Fibroblast of lung (primary cell): ENCODE data around the gene SSH2. TPM values are rescaled to one million over a fixed set of nuclear protein-coding genes. Genes with fewer than 3 reads are reported as not detected.

ENCODE experiments used
- DNase-seq, 2 donors: peaks; one replicate each; pipeline versions ENCODE4 v3.0.0 to v3.0.0-alpha.2; 2010; ENCODE audit warnings: low read depth in 2 of 2
- H2AFZ ChIP-seq: 2 replicates; pipeline ENCODE4 v1.5.1; 2012; ENCODE audit warnings: low read length, control low read depth, inconsistent platforms
- H3K27ac ChIP-seq: 2 replicates; pipeline ENCODE4 v1.5.1; 2011; ENCODE audit warnings: low read length, control low read depth; ENCODE audit not compliant: insufficient read depth
- H3K27me3 ChIP-seq: 2 replicates; pipeline ENCODE4 v1.5.1; 2011; ENCODE audit warnings: mild to moderate bottlenecking, low read length; ENCODE audit not compliant: control insufficient read depth, insufficient read depth
- H3K36me3 ChIP-seq: 2 replicates; pipeline ENCODE4 v1.5.1; 2011; ENCODE audit warnings: low read length; ENCODE audit not compliant: control insufficient read depth, insufficient read depth
- H3K4me1 ChIP-seq: 2 replicates; pipeline ENCODE4 v1.5.1; 2011; ENCODE audit warnings: low read length; ENCODE audit not compliant: control insufficient read depth, insufficient read depth; ENCODE audit errors: extremely low read depth
- H3K4me2 ChIP-seq: 2 replicates; pipeline ENCODE4 v1.5.1; 2011; ENCODE audit warnings: low read length, control low read depth; ENCODE audit not compliant: insufficient read depth; ENCODE audit errors: extremely low read depth
- H3K4me3 ChIP-seq, 4 experiments: fragments of 200-600 bp in 1 of 4; sonication (generic) in 1 of 4; replicated peaks in 1 of 4; 2 replicates each; pipeline ENCODE4 v1.5.1; 2011 to 2016; ENCODE audit warnings: low read length in 4 of 4, low read depth in 3 of 4, mild to moderate bottlenecking in 3 of 4, control low read depth in 2 of 4, inconsistent platforms in 1 of 4, mixed read lengths in 1 of 4; ENCODE audit not compliant: insufficient read depth in 1 of 4; ENCODE audit errors: control extremely low read depth in 1 of 4
- H3K79me2 ChIP-seq: 2 replicates; pipeline ENCODE4 v1.5.1; 2012; ENCODE audit warnings: mild to moderate bottlenecking, low read length, inconsistent platforms; ENCODE audit not compliant: control insufficient read depth, insufficient read depth
- H3K9ac ChIP-seq: 2 replicates; pipeline ENCODE4 v1.5.1; 2011; ENCODE audit warnings: mild to moderate bottlenecking, low read length, control low read depth; ENCODE audit not compliant: insufficient read depth
- H3K9me3 ChIP-seq: 2 replicates; pipeline ENCODE4 v1.5.1; 2012; ENCODE audit warnings: low read depth, low read length; ENCODE audit not compliant: control insufficient read depth, insufficient read depth
- H4K20me1 ChIP-seq: 2 replicates; pipeline ENCODE4 v1.5.1; 2011; ENCODE audit warnings: low read length; ENCODE audit not compliant: control insufficient read depth, insufficient read depth; ENCODE audit errors: extremely low read depth
- EZH2 ChIP-seq: IDR thresholded peaks from 2 replicates; pipeline ENCODE4 v1.5.1; 2012; ENCODE audit warnings: low read length, control low read depth, mild to moderate bottlenecking; ENCODE audit errors: missing control alignments
- polyA plus RNA-seq, 2 donors: library from polyadenylated mRNA; depleted of rRNA in 1 of 2; stranded (reverse) in 1 of 2; unstranded in 1 of 2; fragments of >200 nt; gene quantifications; 2 replicates each; pipeline ENCODE4 v1.2.1, GENCODE V29; 2011 to 2012; ENCODE audit warnings: missing spikeins in 1 of 2
- total RNA-seq: library from RNA; depleted of rRNA; stranded (reverse); fragments of >200 nt; gene quantifications from 2 replicates; pipeline ENCODE4 v1.2.1, GENCODE V29; 2014
- TF ChIP-seq, protein P1 (sequence below), 2 donors: IDR thresholded peaks in 1 of 2; conservative IDR thresholded peaks in 1 of 2; 1 replicate in 1 of 2; 2 replicates in 1 of 2; pipeline ENCODE4 v1.5.1; 2011 to 2012; ENCODE audit warnings: low read length in 2 of 2, control low read depth in 1 of 2, inconsistent platforms in 1 of 2, low read depth in 1 of 2, mild to moderate bottlenecking in 1 of 2

SSH2 gene
- total and polyA plus RNA-seq, 2 donors (not counting 1 experiment from before 2014, with no cell fraction given): 21.0 to 30.2 TPM

DNA sequence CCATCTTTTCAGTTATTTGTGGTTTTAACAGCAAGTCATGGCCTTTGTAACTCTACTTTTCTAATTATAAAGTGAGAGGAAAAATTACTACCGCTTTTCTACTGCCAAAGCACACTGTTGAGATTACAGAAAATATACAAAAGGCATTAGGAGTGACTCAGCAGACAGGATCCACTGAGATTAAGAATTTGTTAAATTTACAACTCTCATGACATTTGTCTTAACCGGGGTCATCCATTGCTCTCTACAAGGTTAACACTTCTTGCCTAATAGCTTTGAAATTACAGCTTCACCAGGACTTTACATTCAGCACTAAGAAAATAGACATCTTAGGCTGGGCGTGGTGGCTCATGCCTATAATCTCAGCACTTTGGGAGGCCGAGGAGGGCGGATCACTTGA lies 93.4 kb downstream of the SSH2 start:
- Histone ChIP-seq H3K4me2 (no peak overlapping the region), H3K27ac (no peak overlapping the region), H3K79me2 (no peaks in the 10 kb centered on the region), H4K20me1 (no peaks in the 10 kb centered on the region), H3K36me3 (no peaks in the 10 kb centered on the region), H3K9me3 (no peaks in the 10 kb centered on the region), H3K27me3 (no peaks in the 10 kb centered on the region), H3K9ac (no peak overlapping the region), H3K4me3 (no peak overlapping the region), H3K4me1 (peaks cover 3% of the 10 kb centered on the region), H2AFZ (no peak overlapping the region)
- TF ChIP-seq, protein P1, sequence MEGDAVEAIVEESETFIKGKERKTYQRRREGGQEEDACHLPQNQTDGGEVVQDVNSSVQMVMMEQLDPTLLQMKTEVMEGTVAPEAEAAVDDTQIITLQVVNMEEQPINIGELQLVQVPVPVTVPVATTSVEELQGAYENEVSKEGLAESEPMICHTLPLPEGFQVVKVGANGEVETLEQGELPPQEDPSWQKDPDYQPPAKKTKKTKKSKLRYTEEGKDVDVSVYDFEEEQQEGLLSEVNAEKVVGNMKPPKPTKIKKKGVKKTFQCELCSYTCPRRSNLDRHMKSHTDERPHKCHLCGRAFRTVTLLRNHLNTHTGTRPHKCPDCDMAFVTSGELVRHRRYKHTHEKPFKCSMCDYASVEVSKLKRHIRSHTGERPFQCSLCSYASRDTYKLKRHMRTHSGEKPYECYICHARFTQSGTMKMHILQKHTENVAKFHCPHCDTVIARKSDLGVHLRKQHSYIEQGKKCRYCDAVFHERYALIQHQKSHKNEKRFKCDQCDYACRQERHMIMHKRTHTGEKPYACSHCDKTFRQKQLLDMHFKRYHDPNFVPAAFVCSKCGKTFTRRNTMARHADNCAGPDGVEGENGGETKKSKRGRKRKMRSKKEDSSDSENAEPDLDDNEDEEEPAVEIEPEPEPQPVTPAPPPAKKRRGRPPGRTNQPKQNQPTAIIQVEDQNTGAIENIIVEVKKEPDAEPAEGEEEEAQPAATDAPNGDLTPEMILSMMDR (conservative IDR thresholded peaks at IDR 0.05 in 1 of 2, IDR thresholded peaks at IDR 0.05 in 1 of 2; ENCODE audit: low read depth in 1 of 2, low read length in 2 of 2): no peak
- no peak for TF ChIP-seq EZH2
- DNase-seq: peak; percentile 39 to 58

DNA sequence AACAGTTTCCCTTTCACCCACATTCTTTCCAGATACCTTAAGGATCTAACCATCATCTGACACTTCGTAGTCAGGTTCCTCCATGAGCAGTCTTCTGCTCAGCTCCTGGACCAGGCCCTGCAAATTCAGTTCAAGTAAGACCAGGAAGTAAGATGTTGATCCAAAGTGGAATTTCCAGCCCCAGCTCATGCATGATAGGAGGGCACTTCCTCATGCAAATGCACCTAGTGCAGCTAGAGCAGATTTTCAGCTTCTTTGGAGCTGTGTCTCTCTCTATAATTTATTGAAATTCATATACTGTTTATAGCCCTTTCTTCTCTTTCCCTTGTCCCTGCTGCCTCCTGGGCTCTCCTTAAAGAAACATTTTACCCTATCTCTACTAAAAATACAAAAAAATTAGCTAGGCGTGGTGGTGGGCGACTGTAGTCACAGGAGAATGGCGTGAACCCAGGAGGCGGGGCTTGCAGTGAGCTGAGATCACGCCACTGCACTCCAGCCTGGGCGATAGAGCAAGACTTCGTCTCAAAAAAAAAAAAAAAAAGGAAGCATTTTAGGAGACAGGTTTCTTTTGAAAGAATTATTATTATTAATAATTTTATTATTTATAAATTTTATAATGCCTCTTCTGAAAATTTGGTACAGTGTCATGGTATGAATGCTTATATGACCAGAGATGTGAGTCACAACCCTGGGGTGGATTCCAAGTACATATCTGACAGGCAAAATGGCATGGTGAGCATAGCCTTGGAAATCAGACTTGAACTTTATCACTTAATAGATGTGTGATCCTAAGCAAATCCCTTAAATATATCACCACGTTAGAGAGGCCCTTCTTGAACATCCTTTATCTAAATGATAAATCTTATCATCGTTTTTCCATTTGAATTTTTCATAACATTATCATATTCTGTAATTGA lies 94.3 kb downstream of the SSH2 start:
- Histone ChIP-seq H3K4me1 (no peaks in the 10 kb centered on the region), H3K4me2 (no peak overlapping the region), H3K4me3 (no peak overlapping the region), H3K36me3 (no peaks in the 10 kb centered on the region), H3K9ac (no peak overlapping the region), H3K27ac (no peak overlapping the region), H2AFZ (no peak overlapping the region), H3K79me2 (no peaks in the 10 kb centered on the region), H3K27me3 (no peaks in the 10 kb centered on the region), H3K9me3 (no peaks in the 10 kb centered on the region), H4K20me1 (no peaks in the 10 kb centered on the region)
- TF ChIP-seq EZH2: no peak
- TF ChIP-seq, protein P1 (conservative IDR thresholded peaks at IDR 0.05 in 1 of 2, IDR thresholded peaks at IDR 0.05 in 1 of 2; ENCODE audit: low read depth in 1 of 2, low read length in 2 of 2): no peak
- peak; percentile 64 to 65 for DNase-seq

DNA sequence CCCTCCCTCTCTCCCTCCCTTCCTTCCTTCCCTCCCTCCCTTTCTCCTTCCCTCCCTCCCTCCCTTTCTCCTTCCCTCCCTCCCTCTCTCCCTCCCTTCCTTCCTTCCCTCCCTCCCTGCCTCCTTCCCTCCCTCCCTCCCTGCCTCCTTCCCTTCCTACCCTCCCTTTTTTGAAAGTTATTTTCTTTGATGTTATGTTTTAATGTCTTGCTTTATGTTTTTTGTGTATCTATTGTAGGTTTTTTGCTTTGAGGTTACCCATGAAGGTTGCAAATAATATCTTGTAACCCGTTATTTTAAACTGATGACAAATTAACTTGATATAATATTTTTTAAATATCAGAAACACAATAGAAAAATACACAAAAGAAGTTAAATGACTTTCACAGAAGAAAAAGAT lies 96.2 kb downstream of the SSH2 start:
- Histone ChIP-seq H3K27me3 (no peaks in the 10 kb centered on the region), H3K36me3 (no peaks in the 10 kb centered on the region), H3K9me3 (no peaks in the 10 kb centered on the region), H3K9ac (no peak overlapping the region), H2AFZ (no peak overlapping the region), H3K4me3 (no peak overlapping the region), H4K20me1 (no peaks in the 10 kb centered on the region), H3K27ac (no peak overlapping the region), H3K79me2 (no peaks in the 10 kb centered on the region), H3K4me1 (no peaks in the 10 kb centered on the region), H3K4me2 (no peak overlapping the region)
- no peak for TF ChIP-seq EZH2
- TF ChIP-seq, protein P1 (conservative IDR thresholded peaks at IDR 0.05 in 1 of 2, IDR thresholded peaks at IDR 0.05 in 1 of 2; ENCODE audit: low read depth in 1 of 2, low read length in 2 of 2): no peak
- DNase-seq: no peak
